Measurements from ENCODE around the gene PRDM2. TPM values are rescaled to one million over a fixed set of nuclear protein-coding genes. Genes with fewer than 3 reads are reported as not detected.

The PRDM2 gene
- polyA plus RNA-seq, 1 donor (not counting 4 experiments of a cell fraction or from before 2014, with no cell fraction given): 13.8 TPM

DNA sequence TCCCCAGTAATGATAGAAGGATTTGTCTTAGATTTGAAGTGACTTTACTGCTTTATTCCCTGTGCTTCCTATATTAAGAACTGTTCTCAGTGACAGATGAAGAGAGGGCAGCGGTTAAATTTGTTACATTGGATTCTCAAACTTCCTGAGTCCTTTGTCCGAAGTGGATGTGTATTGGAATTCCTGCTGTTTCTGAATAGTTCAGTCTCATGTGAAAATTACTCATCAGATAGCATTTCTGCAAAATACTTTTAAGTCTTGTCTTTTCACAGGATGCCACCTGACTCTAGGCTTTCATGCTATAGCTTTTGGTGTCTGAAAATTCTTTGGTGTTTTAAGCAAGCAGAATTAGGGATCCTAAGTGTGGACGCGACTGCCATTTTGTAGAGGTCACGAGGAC lies 83.6 kb downstream of the PRDM2 start:
- peaks cover 10% of the 10 kb centered on the region for H4K20me1 ChIP-seq (ENCODE audit: control insufficient read depth, extremely low read depth, insufficient read depth, low read length)
- H2AFZ ChIP-seq (ENCODE audit: control insufficient read depth, low read length): no peak overlapping the region
- H3K4me1 ChIP-seq (ENCODE audit: control insufficient read depth, extremely low read depth, insufficient read depth, low read length): peaks cover 22% of the 10 kb centered on the region
- no peak overlapping the region for H3K4me2 ChIP-seq (ENCODE audit: control insufficient read depth, extremely low read depth, insufficient read depth, low read depth, low read length)
- dilution Hi-C loops (cut with MboI; ENCODE audit: extremely low pct_ligation_motif_present, low sequenced_read_pairs): no loop called here
- peaks cover 2% of the 10 kb centered on the region for H3K9me1 ChIP-seq (ENCODE audit: control insufficient read depth, extremely low read depth, insufficient read depth, low read length)
- H3K27me3 ChIP-seq (ENCODE audit: control insufficient read depth, extremely low read depth, insufficient read depth, low read length): no peaks in the 10 kb centered on the region
- DNase-seq (ENCODE audit: low read depth, low spot score) (no peak), FAIRE-seq (no peak)
- peaks cover 65% of the 10 kb centered on the region for H3K79me2 ChIP-seq (ENCODE audit: control insufficient read depth, insufficient read depth, low read length)
- no peak overlapping the region for H3K4me3 ChIP-seq (ENCODE audit: control insufficient read depth in 2 of 3, extremely low read depth in 1 of 3, insufficient read depth in 2 of 3, low read depth in 1 of 3, low read length in 3 of 3)
- no peak overlapping the region for H3K27ac ChIP-seq (ENCODE audit: control insufficient read depth, insufficient read depth, low read length)
- H3K9ac ChIP-seq (ENCODE audit: control insufficient read depth, extremely low read depth, insufficient read depth, low read length): no peak overlapping the region
- H3K9me3 ChIP-seq (ENCODE audit: control insufficient read depth, low read depth, low read length): no peaks in the 10 kb centered on the region
- H3K36me3 ChIP-seq (ENCODE audit: control insufficient read depth in 2 of 2, extremely low read depth in 1 of 2, insufficient read depth in 2 of 2, low read length in 2 of 2): peaks cover 26 to 32% of the 10 kb centered on the region in 2 experiments
- TF ChIP-seq, protein P1, sequence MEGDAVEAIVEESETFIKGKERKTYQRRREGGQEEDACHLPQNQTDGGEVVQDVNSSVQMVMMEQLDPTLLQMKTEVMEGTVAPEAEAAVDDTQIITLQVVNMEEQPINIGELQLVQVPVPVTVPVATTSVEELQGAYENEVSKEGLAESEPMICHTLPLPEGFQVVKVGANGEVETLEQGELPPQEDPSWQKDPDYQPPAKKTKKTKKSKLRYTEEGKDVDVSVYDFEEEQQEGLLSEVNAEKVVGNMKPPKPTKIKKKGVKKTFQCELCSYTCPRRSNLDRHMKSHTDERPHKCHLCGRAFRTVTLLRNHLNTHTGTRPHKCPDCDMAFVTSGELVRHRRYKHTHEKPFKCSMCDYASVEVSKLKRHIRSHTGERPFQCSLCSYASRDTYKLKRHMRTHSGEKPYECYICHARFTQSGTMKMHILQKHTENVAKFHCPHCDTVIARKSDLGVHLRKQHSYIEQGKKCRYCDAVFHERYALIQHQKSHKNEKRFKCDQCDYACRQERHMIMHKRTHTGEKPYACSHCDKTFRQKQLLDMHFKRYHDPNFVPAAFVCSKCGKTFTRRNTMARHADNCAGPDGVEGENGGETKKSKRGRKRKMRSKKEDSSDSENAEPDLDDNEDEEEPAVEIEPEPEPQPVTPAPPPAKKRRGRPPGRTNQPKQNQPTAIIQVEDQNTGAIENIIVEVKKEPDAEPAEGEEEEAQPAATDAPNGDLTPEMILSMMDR (optimal IDR thresholded peaks at IDR 0.05 in 1 of 3, IDR thresholded peaks at IDR 0.05 in 1 of 3, conservative IDR thresholded peaks at IDR 0.05 in 1 of 3; ENCODE audit: extremely low read depth in 1 of 3, insufficient read depth in 2 of 3, low read length in 3 of 3): no peak
- no peak for TF ChIP-seq EZH2 (IDR thresholded peaks at IDR 0.05; ENCODE audit: low read length)

GRCh38 chr1:13784971-13785370 lies 85.0 kb downstream of the PRDM2 start:
- Histone ChIP-seq H3K4me3 (ENCODE audit: control insufficient read depth in 2 of 3, extremely low read depth in 1 of 3, insufficient read depth in 2 of 3, low read depth in 1 of 3, low read length in 3 of 3) (no peak overlapping the region), H3K27me3 (ENCODE audit: control insufficient read depth, extremely low read depth, insufficient read depth, low read length) (no peaks in the 10 kb centered on the region), H3K36me3 (ENCODE audit: control insufficient read depth in 2 of 2, extremely low read depth in 1 of 2, insufficient read depth in 2 of 2, low read length in 2 of 2) (peaks cover 16 to 22% of the 10 kb centered on the region in 2 experiments), H3K27ac (ENCODE audit: control insufficient read depth, insufficient read depth, low read length) (no peak overlapping the region), H3K4me2 (ENCODE audit: control insufficient read depth, extremely low read depth, insufficient read depth, low read depth, low read length) (no peak overlapping the region), H3K9me1 (ENCODE audit: control insufficient read depth, extremely low read depth, insufficient read depth, low read length) (peaks cover 2% of the 10 kb centered on the region), H2AFZ (ENCODE audit: control insufficient read depth, low read length) (no peak overlapping the region), H3K4me1 (ENCODE audit: control insufficient read depth, extremely low read depth, insufficient read depth, low read length) (peaks cover 22% of the 10 kb centered on the region), H3K9ac (ENCODE audit: control insufficient read depth, extremely low read depth, insufficient read depth, low read length) (no peak overlapping the region), H4K20me1 (ENCODE audit: control insufficient read depth, extremely low read depth, insufficient read depth, low read length) (peaks cover 14% of the 10 kb centered on the region), H3K79me2 (ENCODE audit: control insufficient read depth, insufficient read depth, low read length) (peaks cover 74% of the 10 kb centered on the region), H3K9me3 (ENCODE audit: control insufficient read depth, low read depth, low read length) (no peaks in the 10 kb centered on the region)
- dilution Hi-C loops (cut with MboI; ENCODE audit: extremely low pct_ligation_motif_present, low sequenced_read_pairs): no loop called here
- DNase-seq (ENCODE audit: low read depth, low spot score) (no peak), FAIRE-seq (peak; percentile 53)
- TF ChIP-seq, protein P1 (optimal IDR thresholded peaks at IDR 0.05 in 1 of 3, IDR thresholded peaks at IDR 0.05 in 1 of 3, conservative IDR thresholded peaks at IDR 0.05 in 1 of 3; ENCODE audit: extremely low read depth in 1 of 3, insufficient read depth in 2 of 3, low read length in 3 of 3): no peak
- TF ChIP-seq EZH2 (IDR thresholded peaks at IDR 0.05; ENCODE audit: low read length): no peak

All from keratinocyte (primary cell).